Thoracic aorta (tissue), 2 donors: Measurements from ENCODE around the gene CCDC88C. TPM values are rescaled to one million over a fixed set of nuclear protein-coding genes. Genes with fewer than 3 reads are reported as not detected.

Experiments
- ATAC-seq: fragments of 150-250 bp; one replicate; pipeline ENCODE4 v1.8.0; 2017; ENCODE audit warnings: low read depth; ENCODE audit not compliant: insufficient number of reproducible peaks, low FRiP score
- DNase-seq: peaks from one replicate; pipeline ENCODE4 v3.0.0-alpha.2; 2020; ENCODE audit warnings: low spot score
- H3K27ac ChIP-seq, 2 donors: fragments of 200-600 bp; sonication (generic); 1 replicate in 1 of 2; 2 replicates in 1 of 2; pipeline ENCODE4 v1.5.1; 2016; ENCODE audit warnings: mild to moderate bottlenecking in 2 of 2, moderate library complexity in 2 of 2
- H3K27me3 ChIP-seq: fragments of 200-600 bp; sonication (generic); replicated peaks from 2 replicates; pipeline ENCODE4 v1.6.0; 2016; ENCODE audit warnings: mild to moderate bottlenecking; ENCODE audit not compliant: insufficient read depth
- H3K36me3 ChIP-seq: fragments of 200-600 bp; sonication (generic); one replicate; pipeline ENCODE4 v1.5.1; 2016
- H3K4me1 ChIP-seq, 2 donors: fragments of 200-600 bp; sonication (generic); 1 replicate in 1 of 2; 2 replicates in 1 of 2; pipeline versions ENCODE4 v1.5.1 to v1.6.0; 2016; ENCODE audit warnings: low read depth in 2 of 2, mild to moderate bottlenecking in 1 of 2; ENCODE audit not compliant: control insufficient read depth in 1 of 2
- H3K4me3 ChIP-seq: fragments of 200-600 bp; sonication (generic); 2 replicates; pipeline ENCODE4 v1.5.1; 2016; ENCODE audit warnings: mild to moderate bottlenecking
- H3K9me3 ChIP-seq: fragments of 200-600 bp; sonication (generic); 2 replicates; pipeline ENCODE4 v1.5.1; 2016
- total RNA-seq, 2 donors: library from RNA; depleted of rRNA; stranded (reverse); fragments of >200 nt; gene quantifications; one replicate each; pipeline versions ENCODE4 v1.1.0 to v1.2.3, GENCODE V29; 2016
- TF ChIP-seq, protein P1 (sequence below): fragments of 200-600 bp; sonication (generic); IDR thresholded peaks from one replicate; pipeline ENCODE4 v1.5.1; 2019; ENCODE audit warnings: antibody characterized with exemption

CCDC88C gene
- total RNA-seq, 2 donors from 2014 or later, result 3.7 to 11.5 TPM

DNA sequence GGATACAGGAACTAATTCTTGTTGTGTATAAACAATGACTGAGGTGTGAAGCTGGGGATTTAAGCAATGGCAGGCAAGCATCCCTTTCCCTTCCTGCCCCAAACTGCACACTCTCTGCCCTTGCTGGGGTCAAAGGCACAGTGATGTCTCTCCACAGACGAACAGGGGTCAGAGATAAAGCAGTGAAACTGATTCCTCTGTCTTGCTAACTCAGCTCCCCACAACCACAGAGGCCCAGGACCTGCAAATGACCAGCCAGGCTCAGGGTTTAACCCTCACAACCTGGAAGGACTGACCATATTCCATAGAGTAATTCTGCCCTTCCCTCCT lies 67.2 kb downstream of the CCDC88C start:
- ATAC-seq (no peak), DNase-seq (no peak)
- TF ChIP-seq, protein P1, sequence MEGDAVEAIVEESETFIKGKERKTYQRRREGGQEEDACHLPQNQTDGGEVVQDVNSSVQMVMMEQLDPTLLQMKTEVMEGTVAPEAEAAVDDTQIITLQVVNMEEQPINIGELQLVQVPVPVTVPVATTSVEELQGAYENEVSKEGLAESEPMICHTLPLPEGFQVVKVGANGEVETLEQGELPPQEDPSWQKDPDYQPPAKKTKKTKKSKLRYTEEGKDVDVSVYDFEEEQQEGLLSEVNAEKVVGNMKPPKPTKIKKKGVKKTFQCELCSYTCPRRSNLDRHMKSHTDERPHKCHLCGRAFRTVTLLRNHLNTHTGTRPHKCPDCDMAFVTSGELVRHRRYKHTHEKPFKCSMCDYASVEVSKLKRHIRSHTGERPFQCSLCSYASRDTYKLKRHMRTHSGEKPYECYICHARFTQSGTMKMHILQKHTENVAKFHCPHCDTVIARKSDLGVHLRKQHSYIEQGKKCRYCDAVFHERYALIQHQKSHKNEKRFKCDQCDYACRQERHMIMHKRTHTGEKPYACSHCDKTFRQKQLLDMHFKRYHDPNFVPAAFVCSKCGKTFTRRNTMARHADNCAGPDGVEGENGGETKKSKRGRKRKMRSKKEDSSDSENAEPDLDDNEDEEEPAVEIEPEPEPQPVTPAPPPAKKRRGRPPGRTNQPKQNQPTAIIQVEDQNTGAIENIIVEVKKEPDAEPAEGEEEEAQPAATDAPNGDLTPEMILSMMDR, result no peak

DNA sequence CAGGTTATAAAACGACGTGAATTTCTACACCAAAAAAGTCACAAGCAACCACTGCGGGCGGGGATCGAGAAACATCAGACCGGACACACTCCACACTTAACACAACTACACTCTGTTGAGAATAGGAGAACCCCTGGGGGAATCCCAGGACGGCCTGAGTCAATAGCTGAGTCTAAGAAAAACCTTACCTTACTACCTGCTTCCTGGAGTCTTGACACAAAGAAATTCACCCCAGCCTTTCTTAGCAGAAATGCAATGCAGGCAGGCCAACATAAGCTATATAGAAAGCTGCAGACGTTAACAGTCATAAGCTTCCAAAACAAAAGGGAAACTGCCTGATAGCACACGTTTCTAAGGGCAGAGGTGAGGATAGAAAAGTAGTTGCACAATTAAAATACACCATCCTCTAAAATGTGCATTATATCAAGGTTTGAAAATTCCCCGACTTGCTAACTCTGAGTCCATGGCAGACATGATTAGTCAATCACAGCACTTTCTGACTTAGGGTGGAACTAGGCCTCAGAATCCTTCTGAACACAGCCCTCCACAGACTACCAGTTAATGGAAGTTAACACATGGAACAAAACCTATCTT lies 68.0 kb downstream of the CCDC88C start:
- H3K9me3 ChIP-seq, result no peaks in the 10 kb centered on the region
- no peak for ATAC-seq
- DNase-seq, result no peak
- peaks cover 4 to 9% of the 10 kb centered on the region in 2 donors for H3K4me1 ChIP-seq
- TF ChIP-seq, protein P1, result no peak
- H3K27me3 ChIP-seq, result no peaks in the 10 kb centered on the region
- H3K27ac ChIP-seq, result no peak overlapping the region
- no peaks in the 10 kb centered on the region for H3K36me3 ChIP-seq
- no peak overlapping the region for H3K4me3 ChIP-seq

More for the DNA sequence above, 67.2 kb downstream of the CCDC88C start:
- Histone ChIP-seq H3K27ac (no peak overlapping the region), H3K27me3 (no peaks in the 10 kb centered on the region), H3K36me3 (no peaks in the 10 kb centered on the region), H3K9me3 (no peaks in the 10 kb centered on the region), H3K4me1 (peaks cover 4 to 9% of the 10 kb centered on the region in 2 donors), H3K4me3 (no peak overlapping the region)

DNA sequence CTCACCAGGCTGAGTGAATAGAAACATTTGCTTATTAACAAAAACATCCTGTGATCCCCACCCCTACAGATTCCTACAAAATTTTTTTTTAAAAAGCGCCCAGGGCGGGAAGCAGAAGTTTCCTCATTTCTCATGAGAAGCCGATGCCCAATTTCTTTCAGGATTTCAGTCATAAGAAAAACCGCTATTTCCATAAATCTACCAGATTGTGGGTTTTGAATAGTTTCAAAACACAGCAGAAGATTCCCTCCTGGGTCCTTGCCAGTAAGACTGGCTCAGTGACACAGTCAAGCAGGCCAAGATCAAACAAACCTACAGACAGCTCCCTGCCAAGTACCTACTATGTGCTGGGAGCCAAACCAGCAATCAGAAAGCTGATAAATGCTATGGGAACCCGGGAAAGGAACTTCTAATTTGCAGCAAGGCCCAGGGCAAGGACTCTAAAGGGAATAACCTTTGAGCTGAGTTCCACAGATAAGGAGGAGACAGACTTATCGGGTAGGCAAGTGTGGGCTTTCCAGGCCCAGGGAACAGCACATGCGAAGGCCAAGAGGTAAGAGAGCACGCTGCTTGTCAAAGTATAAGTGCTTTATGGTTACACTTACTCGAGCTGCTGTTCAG lies 68.7 kb downstream of the CCDC88C start:
- DNase-seq (no peak), ATAC-seq (no peak)
- peaks cover 4 to 9% of the 10 kb centered on the region in 2 donors for H3K4me1 ChIP-seq
- H3K27ac ChIP-seq, result no peak overlapping the region
- TF ChIP-seq, protein P1, result no peak
- H3K4me3 ChIP-seq, result no peak overlapping the region
- H3K9me3 ChIP-seq, result no peaks in the 10 kb centered on the region
- no peaks in the 10 kb centered on the region for H3K27me3 ChIP-seq
- no peaks in the 10 kb centered on the region for H3K36me3 ChIP-seq

DNA sequence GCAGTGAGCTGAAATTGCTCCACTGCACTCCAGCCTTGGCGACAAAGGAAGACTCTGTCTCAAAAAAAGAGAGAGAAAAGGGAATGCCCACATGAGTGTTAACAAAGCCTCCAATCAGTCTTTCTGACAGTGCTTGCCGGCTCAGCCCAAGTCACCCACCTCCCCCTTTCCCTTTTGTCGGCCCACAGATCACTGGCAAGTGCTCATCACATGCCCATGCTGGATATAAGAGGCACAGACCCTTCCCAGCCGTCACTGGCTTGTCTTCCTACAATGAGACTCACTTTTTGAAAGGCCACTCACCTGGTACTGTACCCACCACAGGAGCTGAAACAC lies 70.8 kb downstream of the CCDC88C start:
- Histone ChIP-seq H3K27me3 (no peaks in the 10 kb centered on the region), H3K4me3 (no peak overlapping the region), H3K9me3 (no peaks in the 10 kb centered on the region), H3K4me1 (peaks cover 0 to 2% of the 10 kb centered on the region in 2 donors), H3K36me3 (no peaks in the 10 kb centered on the region), H3K27ac (no peak overlapping the region)
- TF ChIP-seq, protein P1, result no peak
- ATAC-seq, result no peak
- DNase-seq, result no peak

DNA sequence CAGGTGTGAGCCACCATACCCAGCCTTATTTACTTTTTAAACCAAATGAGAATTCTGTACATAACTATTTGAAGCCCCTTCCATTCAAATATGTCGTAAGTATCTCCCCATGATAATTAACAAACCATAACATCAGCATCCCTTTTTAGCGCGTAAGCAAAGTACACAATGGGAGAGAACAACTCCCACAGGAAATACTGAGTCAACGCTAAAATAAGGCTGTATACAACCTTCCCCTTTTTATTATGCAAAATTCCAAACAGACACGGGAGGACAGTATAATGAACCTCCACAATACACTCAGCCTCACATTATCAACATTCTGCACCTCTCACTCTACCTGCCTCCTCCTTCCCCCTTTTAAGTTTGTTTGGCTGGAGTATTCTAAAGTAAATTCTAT lies 73.5 kb downstream of the CCDC88C start:
- Histone ChIP-seq H3K36me3 (no peaks in the 10 kb centered on the region), H3K27me3 (no peaks in the 10 kb centered on the region), H3K9me3 (no peaks in the 10 kb centered on the region), H3K27ac (no peak overlapping the region), H3K4me3 (no peak overlapping the region), H3K4me1 (peaks cover 0 to 7% of the 10 kb centered on the region in 2 donors)
- ATAC-seq (no peak), DNase-seq (no peak)
- TF ChIP-seq, protein P1, result no peak
